Fibroblast of skin of right quadriceps (primary cell): ENCODE data around the gene INPP5B.
A peak's percentile ranks its signal among the peaks of the same experiment; 100 is the strongest.
"Not testable (repeated sequence)": the region's sequence is repeated elsewhere in the genome, so short reads cannot be mapped to it uniquely, and the experiment has no call there.

Source experiments
- DNase-seq: peaks from one replicate; pipeline ENCODE4 v3.0.0-alpha.2; 2013

INPP5B gene

DNA sequence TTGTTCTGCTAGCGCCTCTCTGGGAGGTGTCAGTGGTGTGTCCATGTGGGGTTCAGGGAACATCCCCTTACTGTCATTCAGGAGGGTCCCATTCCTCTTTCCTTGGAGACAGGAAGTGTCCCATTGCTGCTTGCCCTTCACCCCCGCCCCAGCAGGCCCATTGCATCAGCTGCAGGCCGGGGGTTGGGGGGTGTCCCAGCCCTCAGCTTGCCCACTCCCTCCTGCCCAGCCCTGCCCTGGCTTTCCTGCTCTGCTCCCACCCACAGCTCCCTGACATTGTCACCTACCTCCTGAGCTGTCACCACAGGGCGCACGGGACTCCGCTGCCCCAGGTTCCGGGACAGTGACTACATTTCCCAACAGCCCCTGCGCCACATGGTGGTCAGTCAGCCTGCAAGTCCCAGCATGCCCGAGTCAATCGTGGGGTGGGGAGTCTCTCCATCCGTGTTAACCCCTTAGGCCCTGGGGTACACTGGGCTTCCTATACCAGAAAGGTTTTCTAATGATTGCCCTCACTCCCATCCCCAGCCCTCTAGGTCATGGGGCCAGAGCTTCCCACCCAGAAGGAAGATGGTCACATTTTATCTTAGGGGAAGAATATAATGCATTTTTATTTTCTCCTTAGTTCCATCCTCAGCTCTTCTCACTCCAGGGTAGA is at the start of gene INPP5B:
INPP5B (minus strand) TSS at position 351 of the 658 bp plus-strand sequence. CDS start 745 bp downstream, outside the sequence.
- DNase-seq: peak; percentile 89

DNA sequence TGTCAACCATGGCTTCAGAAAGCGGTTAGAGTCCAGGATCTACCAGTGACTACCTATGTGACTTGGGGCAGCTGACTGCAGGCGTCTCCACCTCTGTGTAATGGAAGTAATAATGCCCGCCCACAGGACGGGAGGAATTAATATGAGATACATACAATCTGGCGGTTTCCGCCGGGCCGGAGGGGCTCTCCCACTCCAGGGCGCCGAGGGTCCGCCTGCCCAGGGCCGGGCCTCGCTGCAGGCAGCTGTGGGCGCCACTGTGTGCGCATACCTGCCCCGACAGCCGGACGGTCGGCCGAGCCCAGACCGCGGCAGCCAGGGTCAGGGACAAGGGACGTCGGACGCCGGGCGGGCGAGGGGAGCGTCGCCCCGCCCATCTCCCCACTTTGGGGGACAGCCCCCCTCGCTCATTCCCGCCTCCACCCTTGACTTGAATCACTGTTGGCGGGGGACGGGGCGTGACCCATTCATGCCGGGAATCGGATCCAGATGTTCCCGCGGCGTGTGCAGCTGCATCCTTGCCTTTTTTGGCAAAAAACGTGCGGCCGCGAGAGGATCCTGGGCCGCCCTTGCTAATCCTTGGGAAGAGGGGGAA is 49.0 kb upstream of the INPP5B start:
- peak; percentile 98 for DNase-seq

DNA sequence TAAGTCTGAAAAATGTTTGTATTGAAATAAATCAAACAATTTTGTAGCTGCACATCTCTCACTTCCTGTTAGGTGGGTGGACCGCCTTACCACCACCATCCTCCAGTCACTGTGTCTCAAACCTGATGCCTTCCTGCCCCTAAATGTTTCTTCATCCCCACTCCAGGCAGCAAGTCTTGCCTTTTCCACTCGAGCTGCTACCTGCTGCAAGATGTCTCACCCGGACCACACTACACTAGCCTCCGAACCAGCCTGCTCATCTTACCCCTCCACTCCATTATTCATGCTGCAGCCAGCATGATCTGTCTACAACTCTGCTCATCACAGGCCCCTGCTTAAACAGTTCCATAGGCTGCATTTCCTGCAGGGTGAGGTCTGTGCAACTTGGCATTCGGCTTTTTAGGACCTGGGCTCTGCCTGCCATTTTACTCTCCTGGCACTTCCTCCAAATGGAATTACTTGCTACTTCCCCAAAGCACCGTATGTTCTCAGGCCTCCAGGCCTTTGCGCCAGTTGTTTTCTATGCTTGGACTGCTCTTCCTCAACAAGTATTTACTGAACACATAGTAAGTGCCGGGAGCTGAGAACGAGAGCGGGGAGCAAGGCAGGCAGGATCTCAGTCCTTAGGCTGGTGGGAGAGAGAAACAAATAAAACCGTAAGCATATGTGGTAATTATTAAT is 48.2 kb upstream of the INPP5B start:
- no peak for DNase-seq

- no peak for DNase-seq
These were observed 42.6 kb upstream of the INPP5B start for GRCh38 chr1:37989361-37989930.

DNA sequence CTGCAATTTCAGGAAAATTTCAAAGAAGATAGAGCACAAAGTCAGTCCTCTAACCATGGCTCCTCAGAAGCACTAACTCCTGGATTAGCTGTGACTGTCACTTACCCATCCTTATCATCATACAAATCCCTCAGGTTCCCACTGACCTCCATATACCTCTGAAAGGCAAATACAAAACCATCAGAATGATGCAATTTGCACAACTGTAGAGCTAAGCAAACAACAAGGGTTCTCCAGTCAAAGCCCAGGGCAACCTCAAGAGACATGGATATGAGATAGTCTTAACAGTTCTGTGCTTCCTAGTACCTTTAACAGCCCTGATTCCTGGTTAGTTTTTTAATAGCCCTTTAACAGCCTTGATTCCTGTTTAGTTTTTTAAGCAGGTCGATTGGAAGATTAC is 40.8 kb upstream of the INPP5B start:
- no peak for DNase-seq

GRCh38 chr1:37983546-37983945 is 36.7 kb upstream of the INPP5B start:
- no peak for DNase-seq

- DNase-seq: no peak
These were observed 31.7 kb upstream of the INPP5B start for GRCh38 chr1:37978541-37978940.

GRCh38 chr1:37975083-37975482 is 28.2 kb upstream of the INPP5B start:
- DNase-seq: peak; percentile 53

- DNase-seq: no peak
These were observed 27.7 kb upstream of the INPP5B start for GRCh38 chr1:37974567-37974966.

GRCh38 chr1:37973684-37974083 is 26.8 kb upstream of the INPP5B start:
- DNase-seq: not testable (repeated sequence)

DNA sequence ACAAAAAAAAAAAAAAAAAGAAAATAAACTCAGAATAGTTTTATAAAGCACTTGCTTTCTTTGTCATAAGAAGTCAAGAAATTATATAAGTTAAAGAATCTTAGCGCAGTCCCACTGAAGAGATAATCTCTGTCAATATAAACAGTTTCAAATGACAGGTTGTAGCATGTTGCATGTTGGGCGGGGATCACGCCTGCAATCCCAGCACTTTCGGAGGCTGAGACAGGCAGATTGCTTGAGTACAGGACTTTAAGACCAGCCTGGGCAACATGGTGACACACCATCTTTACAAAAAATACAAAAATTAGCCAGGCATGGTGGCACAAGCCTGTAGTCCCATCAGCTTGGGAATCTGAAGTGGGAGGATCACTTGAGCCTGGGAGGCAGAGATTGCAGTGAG is 18.4 kb upstream of the INPP5B start:
- no peak for DNase-seq

DNA sequence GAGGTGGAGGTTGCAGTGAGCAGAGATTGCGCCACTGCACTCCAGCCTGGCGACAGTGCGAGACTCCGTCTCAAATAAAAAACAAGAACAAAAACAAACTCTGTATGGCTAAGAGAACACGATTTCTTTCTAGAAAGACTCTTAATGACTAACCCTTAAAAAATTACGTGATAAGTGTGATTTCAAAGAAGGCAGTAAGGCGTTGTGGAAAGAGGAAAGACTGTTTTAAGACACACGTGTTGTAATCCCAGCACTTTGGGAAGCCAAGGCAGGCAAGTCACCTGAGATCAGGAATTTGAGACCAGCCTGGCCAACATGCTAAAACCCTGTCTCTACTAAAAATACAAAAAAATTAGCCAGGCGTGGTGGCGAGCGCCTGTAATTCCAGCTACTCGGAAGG is 17.3 kb upstream of the INPP5B start:
- DNase-seq: not testable (repeated sequence)

DNA sequence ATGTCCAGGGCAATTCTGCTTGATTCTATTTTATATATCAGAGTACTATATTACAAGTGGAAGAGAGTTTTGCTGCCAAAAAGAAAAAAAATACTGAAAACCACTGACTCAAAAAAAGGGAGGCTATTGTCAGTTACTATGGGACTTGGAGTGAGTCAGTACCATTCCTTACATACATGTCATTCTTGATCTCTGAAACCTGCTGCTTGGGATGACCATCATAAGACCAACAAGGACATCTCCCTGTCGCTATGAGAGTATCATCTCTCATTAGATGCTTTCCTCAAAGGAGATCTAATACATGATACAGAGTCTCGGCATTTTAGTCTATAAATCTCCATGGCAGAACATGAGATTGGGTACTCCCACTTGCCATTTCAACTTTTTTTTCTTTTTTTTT is 11.8 kb upstream of the INPP5B start:
- peak; percentile 92 for DNase-seq

DNA sequence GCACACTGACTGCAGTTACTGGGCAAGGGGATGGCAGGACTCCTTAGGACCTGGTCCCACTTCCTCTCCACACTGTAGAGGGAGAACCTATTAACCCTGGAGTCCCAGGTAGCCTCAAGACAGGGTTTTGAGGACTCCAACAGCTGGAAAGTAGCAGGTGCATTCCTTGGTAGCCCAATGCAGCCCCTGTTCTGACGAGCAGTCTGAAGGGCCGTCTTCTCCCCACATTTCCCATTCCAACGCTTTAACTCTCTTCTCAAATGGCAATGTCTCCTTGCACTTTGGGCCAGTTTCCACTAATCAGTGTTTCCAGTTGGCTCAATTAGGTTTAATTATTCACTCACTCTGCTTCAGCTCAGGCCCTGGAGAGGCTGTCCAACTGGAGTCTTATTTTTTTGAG is 8.8 kb upstream of the INPP5B start:
- no peak for DNase-seq

GRCh38 chr1:37954316-37954971 is 7.6 kb upstream of the INPP5B start:
- DNase-seq: no peak

- DNase-seq: no peak
These were observed 5.9 kb upstream of the INPP5B start for GRCh38 chr1:37952738-37953137.

- DNase-seq: no peak
These were observed 5.2 kb upstream of the INPP5B start for GRCh38 chr1:37951783-37952624.

GRCh38 chr1:37951041-37951782 is 4.4 kb upstream of the INPP5B start:
- no peak for DNase-seq

GRCh38 chr1:37949524-37950152 is 2.8 kb upstream of the INPP5B start:
- no peak for DNase-seq

DNA sequence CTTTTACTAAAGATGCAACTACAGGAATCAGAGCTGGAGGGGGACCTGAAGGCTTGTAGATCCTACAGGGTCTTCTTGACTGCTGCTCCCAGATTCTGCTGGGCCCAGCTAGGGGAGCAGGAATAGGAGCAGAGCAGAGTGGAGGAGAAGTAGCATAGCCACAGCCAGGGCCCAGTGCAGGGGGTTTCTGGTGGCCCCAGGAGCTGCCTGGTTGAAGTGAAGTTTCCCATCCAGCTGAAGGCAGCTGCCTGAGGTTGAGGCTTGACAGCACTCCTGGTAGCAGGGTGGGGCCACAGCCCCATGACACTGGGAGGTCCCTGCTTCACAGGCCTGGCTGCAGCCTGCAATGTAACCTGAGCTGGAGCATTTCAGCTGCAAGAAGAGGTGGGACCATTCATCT is 2.0 kb upstream of the INPP5B start:
- no peak for DNase-seq

DNA sequence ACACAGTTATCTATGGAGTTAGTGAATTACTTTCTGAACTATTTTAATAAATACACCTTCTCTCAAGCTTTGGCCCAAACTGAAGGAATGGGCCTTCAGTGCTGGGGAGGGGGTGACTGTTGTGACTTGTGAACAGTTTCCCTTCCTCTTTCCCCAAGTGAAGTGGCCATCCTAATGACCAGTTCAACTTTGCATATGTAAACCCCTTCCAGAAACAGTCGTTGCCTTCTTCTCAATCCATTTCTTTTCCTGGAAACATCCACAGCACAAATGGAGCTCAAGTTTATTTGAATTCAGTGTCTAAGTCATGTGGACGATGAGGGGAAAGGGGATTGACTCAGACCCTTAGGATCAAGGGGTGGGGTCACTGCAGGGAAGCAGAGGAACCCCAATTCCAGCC is 1.3 kb upstream of the INPP5B start:
- DNase-seq: no peak
